Measurements from ENCODE around the gene OTP. TPM values are rescaled to one million over a fixed set of nuclear protein-coding genes. Genes with fewer than 3 reads are reported as not detected.

OTP gene
- total RNA-seq, 6 experiments from 2014 or later: not detected

DNA sequence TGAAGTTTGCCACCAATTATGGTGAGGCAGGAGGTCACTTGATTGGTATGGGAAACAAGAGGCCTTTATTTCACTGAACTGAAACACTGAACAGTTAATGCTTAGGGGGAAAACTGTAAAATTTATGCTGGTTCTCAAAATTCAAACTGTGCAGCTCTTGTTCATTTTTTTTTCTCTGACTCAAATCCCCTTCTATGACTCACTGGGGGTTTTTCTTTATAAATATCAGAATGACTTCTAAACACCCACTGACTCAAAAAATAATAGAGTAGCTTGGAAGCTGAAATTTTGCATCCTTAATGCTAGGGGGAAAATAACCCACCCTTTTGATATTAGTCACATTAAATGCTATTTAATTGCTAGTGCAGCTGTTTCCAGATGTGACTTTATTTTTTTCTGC is 24.1 kb upstream of the OTP start:
- H3K4me3 Mint-ChIP-seq: no peak overlapping the region
- H3K9me3 Mint-ChIP-seq: no peaks in the 10 kb centered on the region
- H3K27me3 Mint-ChIP-seq (ENCODE audit: insufficient read depth): peaks cover 5% of the 10 kb centered on the region; the same call in 1 of the 2 replicates
- no peak for TF ChIP-seq CTCF (IDR thresholded peaks at IDR 0.05)
- H3K27ac Mint-ChIP-seq: no peak overlapping the region
- H3K36me3 Mint-ChIP-seq (ENCODE audit: low read depth): no peaks in the 10 kb centered on the region
- H3K4me1 Mint-ChIP-seq (ENCODE audit: low read depth): peaks cover 6% of the 10 kb centered on the region; the same call in 1 of the 2 replicates
- no peak for DNase-seq

DNA sequence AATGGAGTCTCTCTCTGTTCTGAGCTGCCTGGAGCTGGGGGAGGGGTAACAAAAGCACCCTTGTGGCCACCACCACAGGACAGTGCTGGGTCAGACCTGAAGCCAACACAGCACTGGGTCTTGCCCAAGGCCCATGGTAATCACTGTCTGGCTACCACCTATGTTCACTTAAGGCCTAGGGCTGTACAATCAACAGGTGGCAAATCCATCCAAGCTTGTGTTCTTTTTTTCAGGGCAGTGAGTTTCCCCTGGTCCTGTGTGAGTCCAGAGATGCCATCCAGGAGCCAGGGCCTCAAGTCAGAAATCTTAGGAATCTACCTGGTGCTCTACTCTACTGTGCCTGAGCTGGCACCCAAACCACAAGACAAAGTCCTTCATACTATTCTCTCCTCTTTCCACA is 20.1 kb upstream of the OTP start:
- H3K4me3 Mint-ChIP-seq: no peak overlapping the region
- H3K36me3 Mint-ChIP-seq (ENCODE audit: low read depth): no peaks in the 10 kb centered on the region
- no peak for TF ChIP-seq CTCF (IDR thresholded peaks at IDR 0.05)
- peaks cover 18% of the 10 kb centered on the region for H3K27me3 Mint-ChIP-seq (ENCODE audit: insufficient read depth)
- H3K27ac Mint-ChIP-seq: no peak overlapping the region
- H3K4me1 Mint-ChIP-seq (ENCODE audit: low read depth): peaks cover 6% of the 10 kb centered on the region; the same call in 1 of the 2 replicates
- no peaks in the 10 kb centered on the region for H3K9me3 Mint-ChIP-seq
- no peak for DNase-seq

GRCh38 chr5:77651343-77651742 is 12.8 kb upstream of the OTP start:
- H3K4me1 Mint-ChIP-seq (ENCODE audit: low read depth): no peaks in the 10 kb centered on the region
- no peak for TF ChIP-seq CTCF (IDR thresholded peaks at IDR 0.05)
- no peaks in the 10 kb centered on the region for H3K36me3 Mint-ChIP-seq (ENCODE audit: low read depth)
- no peak overlapping the region for H3K27ac Mint-ChIP-seq
- no peak overlapping the region for H3K4me3 Mint-ChIP-seq
- no peaks in the 10 kb centered on the region for H3K9me3 Mint-ChIP-seq
- peaks cover 53% of the 10 kb centered on the region for H3K27me3 Mint-ChIP-seq (ENCODE audit: insufficient read depth)
- DNase-seq: no peak

DNA sequence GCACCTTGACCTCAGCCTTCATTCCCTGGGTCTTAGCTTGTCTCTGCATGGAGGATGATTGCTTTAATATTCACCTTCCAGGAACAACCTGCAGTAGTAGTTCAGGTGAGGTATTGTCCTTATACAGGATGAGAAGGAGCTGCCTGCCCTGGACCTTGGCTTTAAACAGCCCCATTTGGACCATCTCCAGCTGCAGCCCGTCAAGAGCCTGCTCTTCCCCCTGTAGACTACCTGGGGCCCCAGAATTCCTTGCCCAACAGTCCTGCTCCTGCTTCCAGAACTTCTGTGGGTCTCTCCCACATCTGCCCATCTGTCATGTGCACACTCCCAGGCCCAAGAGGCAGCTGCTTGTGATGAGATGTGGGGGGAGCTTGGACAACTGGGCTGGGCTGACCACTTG is 12.2 kb upstream of the OTP start:
- Mint-ChIP-seq H3K4me1 (ENCODE audit: low read depth) (no peaks in the 10 kb centered on the region), H3K4me3 (no peak overlapping the region), H3K27ac (no peak overlapping the region), H3K27me3 (ENCODE audit: insufficient read depth) (peaks cover 55% of the 10 kb centered on the region), H3K9me3 (no peaks in the 10 kb centered on the region), H3K36me3 (ENCODE audit: low read depth) (no peaks in the 10 kb centered on the region)
- no peak for TF ChIP-seq CTCF (IDR thresholded peaks at IDR 0.05)
- DNase-seq: no peak

GRCh38 chr5:77649776-77650175 is 11.3 kb upstream of the OTP start:
- H3K27ac Mint-ChIP-seq: no peak overlapping the region
- no peaks in the 10 kb centered on the region for H3K4me1 Mint-ChIP-seq (ENCODE audit: low read depth)
- peaks cover 57% of the 10 kb centered on the region for H3K27me3 Mint-ChIP-seq (ENCODE audit: insufficient read depth)
- no peaks in the 10 kb centered on the region for H3K36me3 Mint-ChIP-seq (ENCODE audit: low read depth)
- H3K9me3 Mint-ChIP-seq: no peaks in the 10 kb centered on the region
- no peak for DNase-seq
- H3K4me3 Mint-ChIP-seq: no peak overlapping the region
- TF ChIP-seq CTCF (IDR thresholded peaks at IDR 0.05): no peak
